Smooth muscle cell (in vitro differentiated cells): ENCODE results near the gene MET. TPM values are rescaled to one million over a fixed set of nuclear protein-coding genes. Genes with fewer than 3 reads are reported as not detected.
A peak's percentile ranks its signal among the peaks of the same experiment; 100 is the strongest.

Experiments used
- DNase-seq: peaks from one replicate; lab custom pipeline; 2025; ENCODE audit not compliant: unreplicated experiment; lab: John Stamatoyannopoulos, UW
- H2AFZ ChIP-seq: fragments of 200-600 bp; sonication (generic); 2 replicates; pipeline ENCODE4 v1.6.0; 2016; ENCODE audit warnings: antibody characterized with exemption, low read depth, mild to moderate bottlenecking
- H3F3A ChIP-seq: fragments of 200-600 bp; sonication (generic); 2 replicates; pipeline ENCODE4 v1.6.0; 2017; ENCODE audit warnings: antibody characterized with exemption, low read depth
- H3K27ac ChIP-seq: fragments of 200-600 bp; sonication (generic); 2 replicates; pipeline ENCODE4 v1.5.1; 2016; ENCODE audit warnings: low read depth, mild to moderate bottlenecking
- H3K27me3 ChIP-seq: fragments of 200-600 bp; sonication (generic); 2 replicates; pipeline ENCODE4 v1.6.1; 2016; ENCODE audit warnings: low read depth, mild to moderate bottlenecking
- H3K36me3 ChIP-seq: fragments of 200-600 bp; sonication (generic); 2 replicates; pipeline ENCODE4 v1.5.1; 2016; ENCODE audit warnings: low read depth
- H3K4me1 ChIP-seq: fragments of 200-600 bp; sonication (generic); 2 replicates; pipeline ENCODE4 v1.5.1; 2016; ENCODE audit warnings: low read depth
- H3K4me2 ChIP-seq: fragments of 200-600 bp; sonication (generic); 2 replicates; pipeline ENCODE4 v1.6.0; 2016; ENCODE audit warnings: mild to moderate bottlenecking
- H3K4me3 ChIP-seq: fragments of 200-600 bp; sonication (generic); 2 replicates; pipeline ENCODE4 v1.5.1; 2016; ENCODE audit warnings: mild to moderate bottlenecking
- H3K79me2 ChIP-seq: fragments of 200-600 bp; sonication (generic); 2 replicates; pipeline ENCODE4 v1.6.0; 2016; ENCODE audit warnings: low read depth, mild to moderate bottlenecking
- H3K9ac ChIP-seq: fragments of 200-600 bp; sonication (generic); 2 replicates; pipeline ENCODE4 v1.6.0; 2016; ENCODE audit warnings: low read depth
- H3K9me3 ChIP-seq: fragments of 200-600 bp; sonication (generic); replicated peaks from 2 replicates; pipeline ENCODE4 v1.5.1; 2016; ENCODE audit warnings: low read depth
- H4K20me1 ChIP-seq: fragments of 200-600 bp; sonication (generic); 2 replicates; pipeline ENCODE4 v1.6.0; 2016; ENCODE audit warnings: low read depth
- WGBS: methylation state at CpG from one replicate; pipeline ENCODE4 v1.1.7; 2016; ENCODE audit warnings: low lambda C conversion rate; 5-methylcytosine and 5-hydroxymethylcytosine counted together
- polyA plus RNA-seq: library from polyadenylated mRNA; unstranded; fragments of >200 nt; fragmentation: Nextera tagmentation; extraction: Ambion mirVana; gene quantifications from 2 replicates; pipeline ENCODE4 v1.2.1, GENCODE V29; 2016
- total RNA-seq: library from RNA; depleted of rRNA; stranded (reverse); fragments of >200 nt; gene quantifications from 2 replicates; pipeline ENCODE4 v1.2.3, GENCODE V29; 2014
- TF ChIP-seq, protein P1 (sequence below): fragments of 200-600 bp; sonication (generic); IDR thresholded peaks from 2 replicates; pipeline ENCODE4 v1.5.1; 2017; ENCODE audit warnings: borderline replicate concordance, mild to moderate bottlenecking, antibody characterized with exemption; ENCODE audit not compliant: insufficient read depth, poor library complexity, severe bottlenecking

The MET gene
- total and polyA plus RNA-seq, 2 experiments from 2014 or later = 1.2 to 12.0 TPM

DNA sequence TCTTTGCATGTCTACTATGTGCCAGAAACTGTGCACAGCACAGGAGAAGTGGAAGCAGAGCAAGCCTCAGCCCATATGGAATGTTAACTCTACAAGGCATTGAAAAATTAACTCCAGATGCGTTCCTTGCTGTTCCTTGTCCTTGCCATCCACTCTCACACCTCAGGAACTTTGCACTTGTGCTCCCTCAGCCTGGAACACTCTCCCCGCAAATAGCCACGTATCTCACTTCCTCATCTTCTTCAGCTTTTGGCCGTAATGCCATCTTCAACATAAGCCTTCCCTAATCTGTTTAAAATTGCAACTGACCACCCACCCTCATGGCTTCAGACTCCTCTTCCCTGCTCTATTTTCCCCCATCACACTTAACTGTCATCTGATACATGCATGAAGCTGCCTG is 107.2 kb downstream of the MET start:
- Histone ChIP-seq H3K4me3 (no peak overlapping the region), H4K20me1 (no peaks in the 10 kb centered on the region), H2AFZ (no peak overlapping the region), H3K79me2 (no peaks in the 10 kb centered on the region), H3K4me2 (no peak overlapping the region), H3K27me3 (no peaks in the 10 kb centered on the region), H3K27ac (no peak overlapping the region), H3K4me1 (peaks cover 29% of the 10 kb centered on the region), H3K9me3 (no peaks in the 10 kb centered on the region), H3F3A (peaks cover 3% of the 10 kb centered on the region), H3K9ac (no peak overlapping the region), H3K36me3 (no peaks in the 10 kb centered on the region)
- DNase-seq = no peak
- TF ChIP-seq, protein P1, sequence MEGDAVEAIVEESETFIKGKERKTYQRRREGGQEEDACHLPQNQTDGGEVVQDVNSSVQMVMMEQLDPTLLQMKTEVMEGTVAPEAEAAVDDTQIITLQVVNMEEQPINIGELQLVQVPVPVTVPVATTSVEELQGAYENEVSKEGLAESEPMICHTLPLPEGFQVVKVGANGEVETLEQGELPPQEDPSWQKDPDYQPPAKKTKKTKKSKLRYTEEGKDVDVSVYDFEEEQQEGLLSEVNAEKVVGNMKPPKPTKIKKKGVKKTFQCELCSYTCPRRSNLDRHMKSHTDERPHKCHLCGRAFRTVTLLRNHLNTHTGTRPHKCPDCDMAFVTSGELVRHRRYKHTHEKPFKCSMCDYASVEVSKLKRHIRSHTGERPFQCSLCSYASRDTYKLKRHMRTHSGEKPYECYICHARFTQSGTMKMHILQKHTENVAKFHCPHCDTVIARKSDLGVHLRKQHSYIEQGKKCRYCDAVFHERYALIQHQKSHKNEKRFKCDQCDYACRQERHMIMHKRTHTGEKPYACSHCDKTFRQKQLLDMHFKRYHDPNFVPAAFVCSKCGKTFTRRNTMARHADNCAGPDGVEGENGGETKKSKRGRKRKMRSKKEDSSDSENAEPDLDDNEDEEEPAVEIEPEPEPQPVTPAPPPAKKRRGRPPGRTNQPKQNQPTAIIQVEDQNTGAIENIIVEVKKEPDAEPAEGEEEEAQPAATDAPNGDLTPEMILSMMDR = no peak
- WGBS = 86% methylated on average over 4 of the region's 4 CpGs

DNA sequence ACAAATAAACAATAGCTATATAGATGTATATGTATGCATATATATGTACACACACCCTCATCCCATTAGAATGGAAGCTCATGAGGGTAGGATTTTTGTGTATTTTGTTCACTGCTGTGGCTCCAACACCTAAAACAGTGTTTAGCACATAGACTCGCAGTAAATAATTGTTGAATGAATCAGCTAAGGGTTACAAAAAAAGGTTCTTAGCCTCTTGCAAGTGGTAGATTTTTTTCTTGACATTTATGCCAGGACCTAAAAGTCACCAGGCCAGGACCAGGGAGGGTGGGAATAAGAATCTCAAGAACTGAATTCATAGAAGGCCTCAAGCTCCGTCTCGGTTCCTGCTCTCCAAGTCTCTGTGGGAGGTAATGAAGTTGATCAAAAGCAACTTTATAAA is 107.9 kb downstream of the MET start:
- TF ChIP-seq, protein P1 = no peak
- Histone ChIP-seq H3K4me1 (peaks cover 29% of the 10 kb centered on the region), H3K79me2 (no peaks in the 10 kb centered on the region), H3F3A (peaks cover 3% of the 10 kb centered on the region), H2AFZ (no peak overlapping the region), H4K20me1 (no peaks in the 10 kb centered on the region), H3K4me3 (no peak overlapping the region), H3K27me3 (no peaks in the 10 kb centered on the region), H3K4me2 (peak overlapping the region; percentile 34), H3K9ac (no peak overlapping the region), H3K27ac (peak overlapping the region; percentile 53), H3K9me3 (no peaks in the 10 kb centered on the region), H3K36me3 (no peaks in the 10 kb centered on the region)
- DNase-seq = no peak
- WGBS = 35% methylated on average over 3 of the region's 3 CpGs

DNA sequence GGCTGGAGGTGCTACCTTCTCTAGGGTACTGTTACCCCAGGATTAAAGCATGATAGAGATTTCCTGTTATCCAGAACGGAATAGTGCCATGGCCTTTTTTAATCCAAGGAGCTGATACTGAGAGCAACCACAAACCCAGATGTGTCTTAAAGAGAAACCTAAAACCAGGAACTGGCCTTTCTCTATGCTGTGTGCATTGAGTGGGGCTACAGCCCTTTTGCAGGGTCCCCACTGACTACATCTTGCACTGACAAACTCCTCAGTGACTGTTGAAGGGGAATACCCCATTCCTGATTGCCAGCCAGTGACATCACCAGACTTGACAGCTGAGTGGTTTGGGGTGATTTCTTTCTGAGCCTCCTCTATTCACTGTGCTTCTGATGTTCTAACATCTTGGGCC is 108.5 kb downstream of the MET start:
- H3K9me3 ChIP-seq = no peaks in the 10 kb centered on the region
- H3K36me3 ChIP-seq = no peaks in the 10 kb centered on the region
- H3K9ac ChIP-seq = peak overlapping the region; percentile 12
- peak overlapping the region; percentile 53 for H3K27ac ChIP-seq
- H3F3A ChIP-seq = peaks cover 3% of the 10 kb centered on the region
- H3K4me3 ChIP-seq = no peak overlapping the region
- no peaks in the 10 kb centered on the region for H4K20me1 ChIP-seq
- no peak overlapping the region for H2AFZ ChIP-seq
- WGBS = 12% methylated on average over 1 of the region's 1 CpG
- peaks cover 29% of the 10 kb centered on the region for H3K4me1 ChIP-seq
- H3K4me2 ChIP-seq = peak overlapping the region; percentile 34
- TF ChIP-seq, protein P1 = no peak
- no peak for DNase-seq
- no peaks in the 10 kb centered on the region for H3K27me3 ChIP-seq
- H3K79me2 ChIP-seq = no peaks in the 10 kb centered on the region

DNA sequence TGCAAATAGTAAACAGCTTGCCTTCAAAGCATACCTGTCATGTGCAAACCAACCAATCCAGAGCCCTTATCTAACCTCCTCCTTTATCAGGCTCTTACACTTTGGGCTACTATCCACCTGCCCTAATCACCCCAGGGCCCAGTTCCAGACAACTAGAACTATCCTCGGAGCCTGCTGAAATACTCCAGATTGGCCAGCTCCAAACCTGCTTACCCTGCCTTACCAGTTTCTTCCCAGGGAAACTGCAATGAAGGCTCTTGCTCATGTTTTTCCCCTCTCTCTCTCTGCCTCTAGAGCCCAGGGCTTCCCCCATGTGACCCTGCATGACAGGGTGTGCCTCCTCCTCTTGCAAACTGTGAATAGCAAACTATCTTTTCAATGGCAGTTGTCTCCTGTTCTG is 109.0 kb downstream of the MET start:
- Histone ChIP-seq H3K36me3 (no peaks in the 10 kb centered on the region), H3K27me3 (no peaks in the 10 kb centered on the region), H3F3A (peaks cover 3% of the 10 kb centered on the region), H3K9me3 (no peaks in the 10 kb centered on the region), H3K4me1 (peaks cover 29% of the 10 kb centered on the region), H4K20me1 (no peaks in the 10 kb centered on the region), H3K4me3 (no peak overlapping the region), H3K4me2 (peak overlapping the region; percentile 34), H3K27ac (peak overlapping the region; percentile 65), H2AFZ (no peak overlapping the region), H3K9ac (peak overlapping the region; percentile 12), H3K79me2 (no peaks in the 10 kb centered on the region)
- WGBS = 38% methylated on average over 1 of the region's 1 CpG
- TF ChIP-seq, protein P1 = no peak
- no peak for DNase-seq
